Measurements from ENCODE around the gene GALNT6. TPM values are rescaled to one million over a fixed set of nuclear protein-coding genes. Genes with fewer than 3 reads are reported as not detected.

GALNT6 gene
- total and polyA plus RNA-seq, 2 of the 13 experiments (the other 11 are each of a cell fraction or from before 2014, with no cell fraction given) = 1.0 to 1.1 TPM

DNA sequence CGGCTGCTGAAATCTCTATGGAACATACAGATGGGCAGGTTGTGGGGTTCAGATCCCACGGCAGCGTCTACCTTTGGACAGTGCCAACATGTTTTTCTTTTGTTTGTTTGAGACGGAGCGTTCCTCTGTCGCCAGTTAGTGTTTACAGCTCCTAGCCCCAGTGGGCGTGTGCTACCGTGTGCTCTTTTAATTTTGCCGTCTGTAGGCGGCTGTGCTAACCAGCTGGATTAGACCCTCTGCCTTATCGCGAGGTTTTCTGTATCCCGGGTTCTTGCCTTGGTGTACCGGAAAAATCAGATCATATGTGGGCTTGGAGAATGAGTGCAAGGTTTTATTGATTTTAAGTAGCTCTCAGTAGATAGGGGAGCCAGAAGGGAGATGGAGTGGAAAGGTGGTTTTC, 9.8 kb upstream of the GALNT6 start:
- intact Hi-C loops (cut with micrococcal nuclease; ENCODE audit: unreplicated experiment) (no loop called here), in situ Hi-C loops (cut with HindIII; ENCODE audit: extremely low pct_ligation_motif_present, low pct_unique_long_range_greater_than_20kb) (no loop called here)
- H3K4me1 ChIP-seq (ENCODE audit: insufficient read depth, low read length) = peaks cover 14% of the 10 kb centered on the region
- H3K4me3 ChIP-seq (replicated peaks in 1 of 3; ENCODE audit: insufficient read depth in 1 of 3, low read depth in 2 of 3, low read length in 3 of 3) = no peak overlapping the region
- TF ChIP-seq SIX1 (CRISPR knock-in tag; IDR thresholded peaks at IDR 0.05; ENCODE audit: borderline replicate concordance) (no peak), ZNF589 (CRISPR knock-in tag; conservative IDR thresholded peaks at IDR 0.05) (no peak), FOSL1 (CRISPR knock-in tag; IDR thresholded peaks at IDR 0.05; ENCODE audit: borderline replicate concordance) (no peak), ZNF235 (CRISPR knock-in tag; IDR thresholded peaks at IDR 0.05; ENCODE audit: borderline replicate concordance) (no peak)
- H3K36me3 ChIP-seq (replicated peaks in 1 of 2; ENCODE audit: control insufficient read depth in 1 of 2, insufficient read depth in 2 of 2, low read length in 2 of 2) = no peaks in the 10 kb centered on the region
- H3K27me3 ChIP-seq (ENCODE audit: control insufficient read depth in 1 of 2, insufficient read depth in 2 of 2, low read length in 2 of 2) = no peaks in the 10 kb centered on the region
- peak overlapping the region; percentile 23; the same call in 1 of the 2 replicates for H3K4me2 ChIP-seq (ENCODE audit: low read depth, low read length)
- no peak for FAIRE-seq
- no peaks in the 10 kb centered on the region for H3K79me2 ChIP-seq (ENCODE audit: insufficient read depth, low read length)
- no peak for ATAC-seq
- ChIA-PET CTCF (ENCODE audit: low intra/inter-chr PET ratio, low total read pairs) (no interaction called here), POLR2A (no interaction called here)
- no peaks in the 10 kb centered on the region for H4K20me1 ChIP-seq (ENCODE audit: insufficient read depth, low read length)
- H2AFZ ChIP-seq (ENCODE audit: low read length) = no peak overlapping the region
- WGBS (ENCODE audit: low lambda C conversion rate) = 43% methylated on average over 12 of the region's 14 CpGs
- H3K9ac ChIP-seq (ENCODE audit: insufficient read depth, low read depth, low read length) = no peak overlapping the region
- no peak for DNase-seq (ENCODE audit: low spot score)
- no peaks in the 10 kb centered on the region for H3K9me3 ChIP-seq (ENCODE audit: low read length)
- BruUV-seq (replicated peaks) = no TSS peak
- no peak overlapping the region for H3K27ac ChIP-seq (ENCODE audit: extremely low read length, insufficient read depth, low read length)

DNA sequence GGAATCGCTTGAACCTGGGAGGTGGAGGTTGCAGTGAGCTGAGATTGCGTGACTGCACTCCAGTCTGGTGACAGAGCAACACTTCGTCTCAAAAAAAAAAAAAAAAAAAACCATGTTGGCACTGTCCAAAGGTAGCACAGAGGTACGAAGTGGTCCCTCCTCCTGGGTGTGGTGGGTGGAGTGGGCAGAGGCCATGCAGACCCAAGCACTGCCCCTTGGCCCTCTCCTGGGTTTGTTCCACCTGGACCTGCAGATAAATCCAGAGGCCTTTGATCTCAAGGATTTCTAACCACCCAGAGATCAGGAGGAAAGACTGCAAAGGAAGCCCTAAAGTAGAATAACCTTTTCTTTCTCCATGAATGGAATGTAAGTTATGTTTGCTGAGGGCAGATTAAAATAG, 8.7 kb upstream of the GALNT6 start:
- BruUV-seq (replicated peaks) = no TSS peak
- H3K9ac ChIP-seq (ENCODE audit: insufficient read depth, low read depth, low read length) = no peak overlapping the region
- no peak overlapping the region for H2AFZ ChIP-seq (ENCODE audit: low read length)
- H3K27ac ChIP-seq (ENCODE audit: extremely low read length, insufficient read depth, low read length) = no peak overlapping the region
- 1% methylated on average over 4 of the region's 4 CpGs for WGBS (ENCODE audit: low lambda C conversion rate)
- H3K9me3 ChIP-seq (ENCODE audit: low read length) = no peaks in the 10 kb centered on the region
- H4K20me1 ChIP-seq (ENCODE audit: insufficient read depth, low read length) = no peaks in the 10 kb centered on the region
- peak overlapping the region; percentile 25; the same call in 1 of the 2 replicates for H3K4me2 ChIP-seq (ENCODE audit: low read depth, low read length)
- in situ Hi-C loops (cut with HindIII; ENCODE audit: extremely low pct_ligation_motif_present, low pct_unique_long_range_greater_than_20kb) (no loop called here), intact Hi-C loops (cut with micrococcal nuclease; ENCODE audit: unreplicated experiment) (no loop called here)
- POLR2A ChIA-PET = no interaction called here
- peak; percentile 47; the same call in 2 of the 3 replicates for ATAC-seq
- no peak overlapping the region for H3K4me3 ChIP-seq (replicated peaks in 1 of 3; ENCODE audit: insufficient read depth in 1 of 3, low read depth in 2 of 3, low read length in 3 of 3)
- H3K79me2 ChIP-seq (ENCODE audit: insufficient read depth, low read length) = no peaks in the 10 kb centered on the region
- no peak for FAIRE-seq
- H3K27me3 ChIP-seq (ENCODE audit: control insufficient read depth in 1 of 2, insufficient read depth in 2 of 2, low read length in 2 of 2) = no peaks in the 10 kb centered on the region
- no peaks in the 10 kb centered on the region for H3K36me3 ChIP-seq (replicated peaks in 1 of 2; ENCODE audit: control insufficient read depth in 1 of 2, insufficient read depth in 2 of 2, low read length in 2 of 2)
- CTCF ChIA-PET (ENCODE audit: low intra/inter-chr PET ratio, low total read pairs) = no interaction called here
- H3K4me1 ChIP-seq (ENCODE audit: insufficient read depth, low read length) = peaks cover 14% of the 10 kb centered on the region
- peak; percentile 35 for DNase-seq (ENCODE audit: low spot score)
- no peak for TF ChIP-seq MAFF (IDR thresholded peaks at IDR 0.05; ENCODE audit: low read depth, low read length)
- TF ChIP-seq, protein P1, sequence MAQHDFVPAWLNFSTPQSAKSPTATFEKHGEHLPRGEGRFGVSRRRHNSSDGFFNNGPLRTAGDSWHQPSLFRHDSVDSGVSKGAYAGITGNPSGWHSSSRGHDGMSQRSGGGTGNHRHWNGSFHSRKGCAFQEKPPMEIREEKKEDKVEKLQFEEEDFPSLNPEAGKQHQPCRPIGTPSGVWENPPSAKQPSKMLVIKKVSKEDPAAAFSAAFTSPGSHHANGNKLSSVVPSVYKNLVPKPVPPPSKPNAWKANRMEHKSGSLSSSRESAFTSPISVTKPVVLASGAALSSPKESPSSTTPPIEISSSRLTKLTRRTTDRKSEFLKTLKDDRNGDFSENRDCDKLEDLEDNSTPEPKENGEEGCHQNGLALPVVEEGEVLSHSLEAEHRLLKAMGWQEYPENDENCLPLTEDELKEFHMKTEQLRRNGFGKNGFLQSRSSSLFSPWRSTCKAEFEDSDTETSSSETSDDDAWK (CRISPR knock-in tag; IDR thresholded peaks at IDR 0.05) = no peak
- no peak for TF ChIP-seq ZSCAN30 (CRISPR knock-in tag; IDR thresholded peaks at IDR 0.05)
- no peak for TF ChIP-seq BRCA1 (CRISPR knock-in tag; IDR thresholded peaks at IDR 0.05)
- TF ChIP-seq LCORL (IDR thresholded peaks at IDR 0.05) = no peak
- no peak for TF ChIP-seq LCORL (CRISPR knock-in tag; IDR thresholded peaks at IDR 0.05)
- TF ChIP-seq ZNF468 (CRISPR knock-in tag; IDR thresholded peaks at IDR 0.05) = no peak
- no peak for TF ChIP-seq NPAS2 (CRISPR knock-in tag; IDR thresholded peaks at IDR 0.05; ENCODE audit: borderline replicate concordance)
- TF ChIP-seq, protein P2, sequence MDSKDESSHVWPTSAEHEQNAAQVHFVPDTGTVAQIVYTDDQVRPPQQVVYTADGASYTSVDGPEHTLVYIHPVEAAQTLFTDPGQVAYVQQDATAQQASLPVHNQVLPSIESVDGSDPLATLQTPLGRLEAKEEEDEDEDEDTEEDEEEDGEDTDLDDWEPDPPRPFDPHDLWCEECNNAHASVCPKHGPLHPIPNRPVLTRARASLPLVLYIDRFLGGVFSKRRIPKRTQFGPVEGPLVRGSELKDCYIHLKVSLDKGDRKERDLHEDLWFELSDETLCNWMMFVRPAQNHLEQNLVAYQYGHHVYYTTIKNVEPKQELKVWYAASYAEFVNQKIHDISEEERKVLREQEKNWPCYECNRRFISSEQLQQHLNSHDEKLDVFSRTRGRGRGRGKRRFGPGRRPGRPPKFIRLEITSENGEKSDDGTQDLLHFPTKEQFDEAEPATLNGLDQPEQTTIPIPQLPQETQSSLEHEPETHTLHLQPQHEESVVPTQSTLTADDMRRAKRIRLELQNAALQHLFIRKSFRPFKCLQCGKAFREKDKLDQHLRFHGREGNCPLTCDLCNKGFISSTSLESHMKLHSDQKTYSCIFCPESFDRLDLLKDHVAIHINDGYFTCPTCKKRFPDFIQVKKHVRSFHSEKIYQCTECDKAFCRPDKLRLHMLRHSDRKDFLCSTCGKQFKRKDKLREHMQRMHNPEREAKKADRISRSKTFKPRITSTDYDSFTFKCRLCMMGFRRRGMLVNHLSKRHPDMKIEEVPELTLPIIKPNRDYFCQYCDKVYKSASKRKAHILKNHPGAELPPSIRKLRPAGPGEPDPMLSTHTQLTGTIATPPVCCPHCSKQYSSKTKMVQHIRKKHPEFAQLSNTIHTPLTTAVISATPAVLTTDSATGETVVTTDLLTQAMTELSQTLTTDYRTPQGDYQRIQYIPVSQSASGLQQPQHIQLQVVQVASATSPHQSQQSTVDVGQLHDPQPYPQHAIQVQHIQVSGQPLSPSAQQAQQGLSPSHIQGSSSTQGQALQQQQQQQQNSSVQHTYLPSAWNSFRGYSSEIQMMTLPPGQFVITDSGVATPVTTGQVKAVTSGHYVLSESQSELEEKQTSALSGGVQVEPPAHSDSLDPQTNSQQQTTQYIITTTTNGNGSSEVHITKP (CRISPR knock-in tag; IDR thresholded peaks at IDR 0.05; ENCODE audit: low read depth) = no peak
- TF ChIP-seq, protein P3, sequence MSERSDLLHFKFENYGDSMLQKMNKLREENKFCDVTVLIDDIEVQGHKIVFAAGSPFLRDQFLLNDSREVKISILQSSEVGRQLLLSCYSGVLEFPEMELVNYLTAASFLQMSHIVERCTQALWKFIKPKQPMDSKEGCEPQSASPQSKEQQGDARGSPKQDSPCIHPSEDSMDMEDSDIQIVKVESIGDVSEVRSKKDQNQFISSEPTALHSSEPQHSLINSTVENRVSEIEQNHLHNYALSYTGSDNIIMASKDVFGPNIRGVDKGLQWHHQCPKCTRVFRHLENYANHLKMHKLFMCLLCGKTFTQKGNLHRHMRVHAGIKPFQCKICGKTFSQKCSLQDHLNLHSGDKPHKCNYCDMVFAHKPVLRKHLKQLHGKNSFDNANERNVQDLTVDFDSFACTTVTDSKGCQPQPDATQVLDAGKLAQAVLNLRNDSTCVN (CRISPR knock-in tag; IDR thresholded peaks at IDR 0.05; ENCODE audit: borderline replicate concordance) = no peak

All from HepG2 (cell line).